ENCODE data around the gene GPC6.

DNA sequence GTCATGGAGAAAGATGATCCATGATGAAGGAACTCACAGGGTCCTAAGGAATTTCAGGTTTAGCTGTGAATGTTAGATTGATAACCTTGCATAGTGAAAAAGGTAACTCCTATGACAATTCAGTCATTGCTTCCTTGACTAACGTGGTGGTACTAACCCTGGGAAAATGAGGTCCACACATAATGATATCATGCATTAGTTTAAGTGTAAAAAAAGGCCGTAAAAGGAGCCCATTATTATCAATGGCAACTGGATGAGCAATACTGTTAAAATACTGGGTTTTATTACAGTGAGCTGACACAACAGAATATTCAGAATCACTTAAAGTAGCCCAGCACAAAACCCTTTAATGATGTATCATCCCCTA, 737.5 kb downstream of the GPC6 start:
- TF ChIP-seq EZH2 (IDR thresholded peaks at IDR 0.05; ENCODE audit: low read depth) = no peak
- no peak for TF ChIP-seq CTCF (conservative IDR thresholded peaks at IDR 0.05)
